LHCN-M2 (cell line): Measurements from ENCODE around the gene ACSL6. TPM values are rescaled to one million over a fixed set of nuclear protein-coding genes. Genes with fewer than 3 reads are reported as not detected.
"Not testable (repeated sequence)": the region's sequence is repeated elsewhere in the genome, so short reads cannot be mapped to it uniquely, and the experiment has no call there.

Experiments
- DNase-seq: peaks from one replicate; pipeline ENCODE4 v3.0.0-alpha.2; 2012; ENCODE audit warnings: low read depth
- total RNA-seq: library from RNA; depleted of rRNA; stranded (reverse); fragments of >200 nt; gene quantifications from 2 replicates; pipeline ENCODE4 v1.2.3, GENCODE V29; 2014; rRNA removed

The ACSL6 gene
- total RNA-seq, 1 experiment from 2014 or later: not detected

DNA sequence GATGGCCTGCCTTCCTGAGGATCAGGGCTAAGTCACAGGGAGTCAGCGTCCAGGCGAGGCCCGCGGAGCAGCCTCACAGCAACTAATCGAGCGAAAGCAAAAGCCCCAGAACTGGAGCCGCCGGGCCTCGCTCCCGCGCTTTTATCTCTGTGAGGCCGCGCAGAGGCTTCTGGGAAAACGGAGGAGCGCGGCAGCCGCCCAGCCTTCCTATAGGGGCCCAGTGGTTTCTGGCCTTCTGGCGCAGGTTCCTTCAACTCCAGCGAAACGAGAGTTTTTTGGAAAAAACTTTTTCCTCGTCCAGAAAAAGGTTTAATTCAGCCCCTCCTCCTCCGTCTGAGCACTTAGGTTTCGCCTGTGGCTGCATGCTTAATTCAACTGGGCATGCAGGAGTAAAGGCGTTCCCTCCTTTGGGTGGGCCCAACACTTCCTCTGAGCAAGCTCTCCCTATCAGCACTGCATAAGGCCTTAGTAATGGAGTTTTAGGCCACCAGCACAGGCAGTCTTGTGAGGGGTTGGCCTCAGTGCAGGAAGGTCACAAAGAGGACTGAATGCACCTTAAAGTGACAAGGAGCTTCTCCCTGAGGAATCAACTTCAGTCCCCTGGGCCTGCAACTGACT is 65.8 kb downstream of the ACSL6 start, which contains the start of gene MEIKIN:
TSS of gene MEIKIN (minus strand) at position 113 of the 618 bp plus-strand sequence. CDS start 158 bp downstream, outside the sequence.
- no peak for DNase-seq

DNA sequence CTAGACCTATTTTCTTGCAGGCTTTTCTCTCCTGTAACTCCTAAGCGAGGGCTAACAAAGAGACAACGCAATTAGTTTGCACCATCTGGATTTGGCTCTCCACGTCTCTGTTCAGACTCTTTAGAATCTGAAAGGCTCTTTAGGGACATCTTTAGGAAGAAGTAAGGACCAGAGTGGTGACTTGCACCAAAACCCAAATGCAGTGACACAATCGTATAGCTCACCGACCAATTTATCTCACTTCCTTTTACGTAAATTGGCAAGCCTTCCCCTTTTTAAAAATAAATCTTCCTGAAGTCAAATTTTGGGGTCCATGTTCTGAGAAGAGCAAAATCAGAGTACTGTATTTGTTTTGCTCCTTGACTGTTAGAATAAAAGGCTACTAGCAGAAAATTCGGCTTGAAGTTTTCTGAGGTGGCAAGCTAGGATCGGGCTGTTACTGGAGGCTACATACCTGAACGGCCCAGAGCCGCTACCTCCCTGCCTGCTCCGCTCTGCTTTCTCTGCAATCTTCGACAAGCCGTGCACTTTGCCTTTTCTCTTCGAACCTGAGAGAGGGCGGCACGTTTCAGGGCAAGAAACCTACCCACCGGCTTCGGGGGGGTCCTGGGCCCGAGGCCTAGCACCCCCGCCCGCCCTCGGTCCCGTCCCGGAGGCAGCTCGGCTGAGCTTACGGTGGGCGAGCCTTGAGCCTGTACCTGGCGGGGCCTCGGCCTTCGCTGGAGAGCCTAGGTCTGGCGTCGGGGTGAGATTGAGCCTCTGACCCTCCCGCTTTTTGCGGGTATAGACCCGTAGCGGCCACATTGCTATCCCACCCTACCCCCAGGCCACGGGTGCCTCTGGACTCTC is 66.5 kb downstream of the ACSL6 start:
- no peak for DNase-seq

DNA sequence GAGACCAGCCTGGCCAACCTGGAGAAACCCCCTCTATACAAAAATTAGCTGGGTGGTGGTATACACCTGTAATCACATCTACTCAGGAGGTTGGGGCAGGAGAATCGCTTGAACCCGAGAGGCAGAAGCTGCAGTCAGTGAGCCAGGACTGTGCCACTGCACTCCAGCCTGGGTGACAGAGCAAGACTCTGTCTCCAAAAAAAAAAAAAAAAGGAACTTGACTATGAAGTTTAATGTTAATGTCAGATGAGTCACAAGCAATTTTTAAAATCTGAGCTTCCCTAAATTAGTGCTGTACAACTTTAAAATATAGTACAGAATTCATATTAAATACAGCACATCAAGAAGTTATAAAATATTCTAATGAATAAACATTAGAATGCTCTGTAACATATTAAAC is 67.5 kb downstream of the ACSL6 start:
- no peak for DNase-seq

DNA sequence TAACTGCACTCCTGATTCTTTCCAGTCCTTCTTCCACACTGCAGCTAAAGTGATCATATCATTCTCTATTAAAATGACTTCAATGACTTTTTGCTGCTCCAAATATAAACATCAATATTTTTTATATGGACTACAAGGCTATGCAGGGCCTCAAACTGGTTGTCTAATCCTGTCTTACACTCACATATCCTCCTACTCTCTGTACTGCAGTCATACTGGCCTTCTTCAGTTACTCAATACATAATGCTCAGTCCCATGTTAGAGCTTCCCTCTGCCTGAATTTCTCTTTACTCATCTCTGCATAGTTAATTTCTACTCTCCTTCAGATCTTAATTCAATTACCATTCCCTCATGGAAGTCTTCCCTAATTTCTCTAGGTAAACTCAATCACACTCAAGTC is 69.4 kb downstream of the ACSL6 start:
- no peak for DNase-seq

DNA sequence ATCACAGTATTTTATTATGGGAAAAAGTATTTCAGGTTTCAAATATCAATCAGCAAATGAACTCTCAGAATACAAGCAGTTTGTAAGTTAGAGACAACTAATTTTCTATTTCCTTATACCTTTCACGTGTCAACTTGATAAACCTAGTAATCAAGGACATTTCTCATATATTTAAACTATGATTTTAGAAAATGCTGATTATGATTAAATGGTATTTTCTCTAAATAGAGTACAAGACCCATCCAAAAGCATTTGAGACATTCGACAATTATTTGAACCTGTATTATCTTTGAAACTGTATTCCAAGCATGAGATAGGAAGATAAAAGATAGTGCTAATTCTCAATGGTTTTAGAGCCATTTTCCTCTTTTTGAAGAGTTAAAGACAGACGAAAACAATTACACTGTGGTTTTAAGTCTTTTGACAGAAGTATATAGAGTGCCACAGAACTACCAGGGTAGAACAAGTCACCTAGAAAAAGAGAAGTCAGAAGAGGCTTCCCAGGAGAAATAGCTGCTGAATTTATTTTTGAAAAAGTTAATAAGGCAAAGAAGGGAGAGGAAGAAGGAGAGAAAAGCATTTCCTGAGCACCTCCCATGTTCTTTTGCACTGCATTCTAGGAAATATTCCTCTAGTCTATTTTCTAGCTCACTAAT is 71.6 kb downstream of the ACSL6 start:
- DNase-seq: no peak

DNA sequence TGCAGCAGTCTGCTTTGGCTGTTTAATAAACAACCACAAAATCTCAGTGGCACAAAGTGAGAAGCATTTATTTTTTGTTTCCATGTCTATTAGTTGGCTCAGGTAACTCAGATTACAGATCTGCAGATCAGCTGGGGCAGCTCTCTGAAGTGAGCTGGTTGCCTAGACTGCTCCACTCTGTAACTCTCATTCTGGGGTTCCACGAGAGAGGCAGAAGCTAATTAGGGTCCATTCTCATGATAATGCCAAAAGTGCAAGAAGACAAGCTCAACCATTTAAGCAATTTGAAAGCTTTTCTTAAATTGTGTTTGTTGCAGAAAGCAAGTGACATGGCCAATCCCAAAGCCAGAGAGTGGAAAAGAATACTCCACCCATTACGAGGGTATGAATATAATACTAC is 79.2 kb downstream of the ACSL6 start:
- no peak for DNase-seq

DNA sequence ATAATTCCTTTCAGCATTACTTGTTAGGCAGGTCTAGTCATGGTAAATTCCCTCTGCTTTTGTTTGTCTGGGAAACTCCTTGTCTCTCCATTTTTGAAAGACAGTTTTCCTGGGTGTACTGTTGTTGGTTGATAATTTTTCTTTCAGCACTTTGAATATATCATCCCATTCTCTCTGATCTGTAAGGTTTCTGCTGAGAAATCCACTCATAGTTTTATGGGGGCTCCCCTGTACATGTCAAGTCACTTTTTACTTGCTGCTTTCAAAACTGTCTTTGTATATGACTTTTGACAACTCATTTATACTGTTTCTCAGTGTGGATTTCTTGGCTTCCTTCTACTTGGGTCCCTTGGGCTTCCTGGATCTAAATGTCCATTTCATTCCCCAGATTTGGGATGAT is 82.5 kb downstream of the ACSL6 start:
- DNase-seq: no peak

DNA sequence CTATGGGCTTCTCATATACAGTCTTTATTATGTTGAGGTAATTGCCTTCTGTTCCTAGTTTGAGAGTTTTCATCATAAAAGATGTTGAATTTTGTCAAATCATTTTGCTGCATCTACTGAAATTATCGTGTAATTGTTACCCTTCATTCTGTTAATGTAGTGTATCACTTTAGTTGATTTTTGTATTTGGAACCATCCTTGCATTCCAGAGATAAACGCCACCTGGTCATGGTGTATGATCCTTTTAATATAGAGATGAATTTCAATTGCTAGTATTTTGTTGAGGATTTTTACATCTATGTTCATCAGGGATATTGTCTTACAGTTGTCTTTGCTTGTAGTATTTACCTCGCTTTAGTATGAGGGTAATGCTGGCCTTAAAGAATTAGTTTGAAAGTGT is 85.3 kb downstream of the ACSL6 start:
- DNase-seq: no peak

DNA sequence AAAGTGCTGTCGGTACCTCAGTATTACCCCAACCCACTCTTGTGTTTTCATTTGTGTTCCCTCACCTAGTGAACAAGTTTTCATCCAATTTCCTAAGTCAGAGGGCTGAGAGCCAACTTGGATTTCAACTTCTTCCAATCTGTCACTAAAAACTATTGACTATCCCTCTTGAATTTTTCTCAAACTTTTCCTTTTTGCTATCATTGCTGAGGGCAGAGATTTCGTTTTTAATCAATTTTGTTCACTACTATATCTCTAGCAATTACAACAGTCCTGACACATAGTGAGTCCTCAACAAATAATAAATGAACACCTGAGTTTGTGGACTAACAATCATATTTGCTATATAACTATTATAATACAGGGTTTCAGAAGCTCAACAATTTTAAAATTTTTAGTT is 95.0 kb downstream of the ACSL6 start:
- no peak for DNase-seq

DNA sequence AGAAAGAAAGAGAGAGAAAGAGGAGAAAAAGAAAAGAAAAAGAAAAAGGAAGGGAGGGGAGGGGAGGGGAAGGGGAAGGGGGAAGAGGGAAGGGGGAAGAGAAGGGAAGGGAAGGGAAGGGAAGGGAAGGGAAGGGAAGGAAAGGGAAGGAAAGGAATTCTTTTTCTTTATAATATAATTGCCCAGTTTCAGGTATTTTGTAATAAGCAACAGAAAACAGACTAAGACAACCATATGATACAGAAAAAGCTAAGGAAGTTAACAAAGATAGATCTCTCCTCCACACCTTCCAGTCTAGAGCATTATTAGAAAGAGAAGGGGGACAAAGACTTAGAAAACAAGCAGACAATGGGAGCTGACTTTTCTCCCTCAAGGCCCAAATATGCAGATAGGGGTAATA is 97.0 kb downstream of the ACSL6 start:
- DNase-seq: no peak

DNA sequence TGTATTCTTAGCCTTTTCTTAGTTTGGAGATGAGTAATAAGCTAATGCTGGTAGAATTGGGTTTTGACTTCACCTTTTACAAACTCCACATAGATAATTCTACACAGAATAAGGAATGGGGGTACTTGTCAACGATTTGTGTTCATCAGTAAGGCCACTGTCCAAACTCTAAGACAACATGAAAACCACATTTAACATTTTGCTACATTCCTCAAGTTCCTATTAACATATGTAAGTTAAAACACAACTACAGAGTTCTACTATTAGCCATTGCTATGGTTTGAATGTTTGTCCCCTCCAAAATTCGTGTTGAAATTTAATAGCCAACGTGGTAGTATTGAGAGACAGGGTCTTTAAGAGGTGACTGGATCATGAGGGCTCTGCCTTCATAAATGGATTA is 97.9 kb downstream of the ACSL6 start:
- DNase-seq: no peak

DNA sequence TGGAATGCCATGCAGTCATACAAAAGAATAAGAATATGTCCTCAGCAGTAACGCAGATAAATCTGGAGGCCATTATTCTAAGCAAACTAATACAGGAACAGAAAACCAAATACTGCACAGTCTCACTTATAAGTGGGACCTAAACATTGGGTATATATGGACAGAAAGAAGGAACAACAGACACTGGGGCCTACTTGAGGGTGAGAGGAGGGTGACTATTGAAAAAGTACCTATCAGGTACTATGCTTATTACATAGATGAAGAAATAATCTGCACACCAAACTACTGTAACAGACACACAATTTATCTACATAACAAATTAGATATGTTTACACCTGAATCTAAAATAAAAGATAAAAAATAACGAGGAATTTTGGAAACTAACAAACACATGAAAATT is 104.8 kb downstream of the ACSL6 start:
- no peak for DNase-seq

DNA sequence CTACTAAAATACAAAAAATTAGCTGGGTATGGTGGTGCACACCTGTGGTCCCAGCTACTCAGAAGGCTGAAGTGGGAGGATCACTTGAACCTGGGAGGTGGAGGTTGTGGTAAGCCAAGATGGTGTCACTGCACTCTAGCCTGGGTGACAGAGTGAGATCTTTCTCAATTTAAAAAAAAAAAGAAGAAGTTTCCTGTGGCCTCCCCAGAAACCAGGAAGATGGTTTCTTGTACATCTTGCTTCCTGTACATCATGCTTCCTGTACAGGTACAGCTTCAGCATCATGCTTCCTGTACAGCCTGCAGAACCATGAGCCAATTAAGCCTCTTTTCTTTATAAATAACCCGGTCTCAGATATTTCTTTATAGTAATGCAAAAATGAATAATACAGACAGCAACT is 109.2 kb downstream of the ACSL6 start:
- not testable (repeated sequence) for DNase-seq

Other genes with a start within 250 kb of the ACSL6 start
- gene FNIP1, start 214.6 kb downstream of the ACSL6 start, total RNA-seq: 46.8 and 55.4 TPM in 2 replicates
- gene MEIKIN, start 66.0 kb downstream of the ACSL6 start, total RNA-seq: not detected in 2 replicates
- gene IL3, start 49.0 kb upstream of the ACSL6 start, total RNA-seq: not detected in 2 replicates
- gene CSF2, start 62.1 kb upstream of the ACSL6 start, total RNA-seq: not detected in 2 replicates
- 200 and 217 TPM in 2 replicates for gene P4HA2, start 216.2 kb upstream of the ACSL6 start, total RNA-seq
- gene PDLIM4, start 246.0 kb upstream of the ACSL6 start, total RNA-seq: 149 and 153 TPM in 2 replicates